HG02943 (cell line): ENCODE data around the gene ZNF511.

Experiments used
- ATAC-seq: cut with Tn5 transposase; IDR thresholded peaks from one replicate; pipeline ENCODE4 v1.9.1; 2021; ENCODE audit warnings: mild to moderate bottlenecking, low read depth, moderate library complexity; ENCODE audit not compliant: unreplicated experiment

ZNF511 gene

DNA sequence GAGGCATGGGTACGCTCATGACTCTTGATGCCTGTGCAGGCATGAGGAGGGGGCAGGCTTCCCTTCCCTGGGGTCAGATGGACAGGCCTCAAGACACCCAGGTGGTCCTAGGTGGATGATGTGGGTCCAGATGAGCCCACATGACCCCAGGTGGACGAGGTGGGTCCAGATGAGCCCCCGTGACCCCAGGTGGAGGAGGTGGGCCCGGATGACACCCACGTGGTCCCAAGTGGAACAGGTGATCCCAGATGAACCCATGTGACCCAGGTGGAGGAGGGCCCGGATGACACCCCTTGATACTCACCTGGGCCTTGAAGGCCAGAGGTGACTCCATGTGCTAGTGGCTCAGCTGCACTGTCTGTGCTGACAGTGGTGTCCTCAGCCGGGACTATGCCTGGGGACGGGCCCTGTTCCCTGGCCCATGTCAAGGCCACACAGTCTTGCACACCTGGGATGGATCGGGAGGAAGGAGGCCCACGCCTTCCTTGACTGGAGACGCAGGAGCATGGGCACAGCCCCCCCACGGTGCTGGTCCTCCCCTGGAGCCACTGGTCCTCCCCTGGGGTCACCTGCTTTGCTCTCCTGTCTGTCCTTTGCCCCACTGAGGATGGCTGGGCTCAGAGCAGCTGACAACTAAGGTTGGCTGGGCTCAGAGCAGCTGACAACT lies 41.7 kb downstream of the ZNF511 start:
- no peak for ATAC-seq

DNA sequence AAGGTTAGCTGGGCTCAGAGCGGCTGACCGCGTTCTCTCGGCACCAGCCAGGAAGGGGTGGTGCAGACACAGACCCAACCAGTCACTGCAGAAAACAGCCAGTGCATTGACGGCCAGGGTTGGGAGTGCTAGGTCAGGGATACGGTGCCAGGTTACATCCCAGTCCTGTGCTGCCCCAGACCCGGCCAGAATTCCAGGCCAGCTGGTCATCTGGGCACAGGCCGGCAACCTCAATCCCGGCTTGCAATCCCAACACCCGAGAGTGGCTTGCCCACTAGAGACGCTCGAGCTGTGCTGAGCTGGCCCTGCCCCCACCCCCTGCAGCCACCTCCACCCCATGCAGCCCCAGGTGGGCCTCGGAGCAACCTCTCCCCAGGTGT lies 42.2 kb downstream of the ZNF511 start:
- ATAC-seq, result no peak

DNA sequence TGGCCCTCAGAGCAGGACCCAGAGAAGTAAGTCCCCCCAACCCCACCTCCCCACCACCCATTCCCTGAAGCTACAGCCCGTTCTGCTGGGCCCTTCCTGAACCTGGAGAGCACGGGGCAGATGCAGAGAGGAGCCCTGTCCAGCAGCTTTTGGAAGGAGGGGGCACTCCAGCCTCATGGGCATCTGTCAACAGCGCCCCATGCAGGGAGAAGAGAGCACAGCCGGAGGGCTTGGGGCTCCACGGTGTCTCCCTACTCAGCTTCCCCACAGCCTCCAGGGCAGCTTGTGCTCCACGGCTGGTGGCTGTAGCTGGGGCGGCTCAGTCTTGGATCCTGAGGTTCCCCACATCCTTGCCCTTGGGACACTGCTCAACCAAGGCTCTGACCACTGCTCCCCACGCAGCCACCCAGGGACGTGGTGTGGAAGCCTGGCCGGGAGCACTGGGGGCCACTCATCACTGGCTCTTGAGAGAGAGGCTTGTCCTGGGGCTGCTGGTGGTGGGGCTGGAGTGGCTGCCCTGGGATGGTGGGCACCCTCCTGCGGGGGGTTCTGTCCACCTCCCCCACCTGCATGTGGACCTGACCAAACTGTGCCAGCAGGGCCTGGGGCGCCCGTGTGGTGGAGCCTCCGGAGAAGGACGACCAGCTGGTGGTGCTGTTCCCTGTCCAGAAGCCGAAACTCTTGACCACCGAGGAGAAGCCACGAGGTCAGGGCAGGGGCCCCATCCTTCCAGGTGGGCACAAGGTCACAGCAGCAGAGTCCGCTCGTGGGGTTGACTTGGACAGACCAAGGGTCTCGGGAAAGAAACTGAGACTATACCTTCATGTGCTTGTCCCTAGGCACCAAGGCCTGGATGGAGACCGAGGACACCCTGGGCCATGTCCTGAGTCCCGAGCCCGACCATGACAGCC lies 42.9 kb downstream of the ZNF511 start:
- no peak for ATAC-seq

DNA sequence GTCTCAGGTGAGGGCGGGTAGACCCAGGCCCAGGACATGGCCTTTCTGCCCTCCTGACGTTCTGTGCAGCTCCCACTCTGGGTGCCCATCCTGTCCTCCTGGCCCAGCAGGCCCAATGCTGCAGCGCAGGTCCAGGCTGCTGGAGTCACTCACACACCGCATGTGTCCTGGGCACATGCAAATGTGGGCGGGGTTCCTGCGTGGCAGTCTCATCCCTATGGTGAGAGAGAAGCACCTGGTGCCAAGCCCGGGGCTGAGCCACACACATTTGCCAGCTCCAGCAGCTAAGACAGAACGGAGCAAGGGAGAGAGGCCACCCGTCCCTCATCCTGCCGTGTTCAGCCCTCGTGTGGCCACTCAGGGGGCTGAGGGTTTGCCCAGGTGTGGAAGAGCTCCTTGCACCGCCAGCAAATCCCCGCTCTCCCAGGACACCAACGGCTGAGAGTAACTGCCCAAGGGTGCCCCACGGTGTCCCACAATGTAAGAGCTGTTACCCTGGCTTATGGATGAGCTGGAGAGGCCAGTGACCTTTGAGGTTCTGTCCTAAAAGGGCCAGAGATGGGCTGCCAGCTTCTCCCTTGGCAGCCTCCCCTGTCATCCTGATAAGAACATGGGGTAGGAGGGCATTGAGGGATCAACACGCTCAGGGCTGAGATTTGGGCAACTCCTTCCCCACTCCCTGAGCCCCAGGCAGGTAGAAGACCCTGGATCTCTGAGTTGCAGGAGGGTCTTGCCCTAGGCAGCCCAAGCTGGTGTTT lies 44.7 kb downstream of the ZNF511 start:
- no peak for ATAC-seq

- no peak for ATAC-seq
Measured at GRCh38 chr10:133353988-133354605, 45.4 kb downstream of the ZNF511 start.

GRCh38 chr10:133354672-133355240 lies 46.0 kb downstream of the ZNF511 start:
- no peak for ATAC-seq

GRCh38 chr10:133355266-133355665 lies 46.6 kb downstream of the ZNF511 start:
- ATAC-seq, result no peak

- no peak for ATAC-seq
Measured at GRCh38 chr10:133355991-133356390, 47.3 kb downstream of the ZNF511 start.

- no peak for ATAC-seq
Measured at GRCh38 chr10:133356549-133357284, 48.0 kb downstream of the ZNF511 start.

DNA sequence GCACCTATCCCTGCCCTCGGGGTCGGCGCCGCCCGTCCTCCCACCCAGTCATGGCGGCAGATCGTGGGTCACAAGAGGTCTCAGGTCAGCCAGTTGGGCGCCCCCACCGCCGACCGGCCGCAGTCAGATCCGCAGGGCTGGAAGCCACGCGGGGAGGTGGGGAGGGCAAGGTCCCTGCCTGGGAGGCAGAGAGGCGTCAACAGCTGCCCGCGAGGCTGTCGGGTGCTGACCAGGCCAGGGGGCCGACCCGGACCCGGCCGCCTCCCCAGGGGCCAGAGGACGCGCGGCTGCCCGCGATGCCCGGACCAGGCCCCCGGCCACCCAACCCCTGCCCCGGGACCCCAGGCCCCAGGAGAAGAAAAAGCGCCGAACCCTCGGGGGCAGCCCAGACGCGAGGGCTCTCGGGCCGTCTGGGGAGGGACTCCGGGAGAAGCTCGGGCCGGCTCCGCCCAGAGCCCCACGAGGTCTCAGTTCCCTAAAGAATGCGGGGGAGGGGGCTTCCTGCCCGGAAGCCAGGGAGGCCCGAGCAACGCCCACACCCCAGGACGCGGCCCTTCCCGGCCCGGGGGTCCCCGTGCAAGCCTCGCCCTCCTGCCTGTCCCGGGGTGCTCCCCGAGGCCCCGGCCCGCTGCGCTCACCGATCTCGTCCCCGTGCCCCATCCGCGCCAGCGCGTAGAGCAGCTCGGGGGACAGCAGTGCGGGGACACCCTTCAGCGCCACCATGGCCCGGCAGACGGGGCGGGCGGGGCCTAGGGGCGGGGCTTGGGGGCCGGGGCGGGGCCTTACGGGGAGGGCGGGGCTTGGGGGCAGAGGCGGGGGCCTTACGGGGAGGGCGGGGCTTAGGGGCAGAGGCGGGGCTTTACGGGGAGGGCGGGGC lies 48.8 kb downstream of the ZNF511 start, which contains the start of gene FUOM:
Gene FUOM, minus strand, starts transcription at position 735 of the 877 bp plus-strand sequence. Its CDS starts 12 bp downstream, at position 723.
- no peak for ATAC-seq

- no peak for ATAC-seq
Measured at GRCh38 chr10:133358162-133358924, 49.6 kb downstream of the ZNF511 start.

- ATAC-seq, result no peak
Measured at GRCh38 chr10:133358925-133359310, 50.2 kb downstream of the ZNF511 start.

DNA sequence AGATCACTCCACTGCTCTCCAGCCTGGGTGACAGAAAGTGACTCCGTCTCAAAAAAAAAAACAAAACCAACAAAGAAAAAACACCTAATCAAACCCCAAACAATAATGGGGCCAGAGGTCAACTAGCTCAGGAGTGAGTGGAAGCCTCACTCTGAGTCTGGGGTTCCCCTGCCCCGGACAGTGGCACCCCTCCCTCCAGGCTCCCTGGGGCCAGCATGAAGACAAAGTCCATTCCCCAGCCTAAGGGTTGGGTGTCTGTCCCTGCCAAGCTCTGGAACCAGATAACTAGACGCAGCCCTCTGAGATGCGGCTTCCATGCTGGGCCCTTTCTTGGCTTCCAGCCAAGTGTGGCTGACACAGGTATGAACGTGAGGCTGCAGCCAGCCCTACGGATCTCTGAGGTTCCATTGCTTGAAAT lies 50.8 kb downstream of the ZNF511 start:
- ATAC-seq, result no peak

DNA sequence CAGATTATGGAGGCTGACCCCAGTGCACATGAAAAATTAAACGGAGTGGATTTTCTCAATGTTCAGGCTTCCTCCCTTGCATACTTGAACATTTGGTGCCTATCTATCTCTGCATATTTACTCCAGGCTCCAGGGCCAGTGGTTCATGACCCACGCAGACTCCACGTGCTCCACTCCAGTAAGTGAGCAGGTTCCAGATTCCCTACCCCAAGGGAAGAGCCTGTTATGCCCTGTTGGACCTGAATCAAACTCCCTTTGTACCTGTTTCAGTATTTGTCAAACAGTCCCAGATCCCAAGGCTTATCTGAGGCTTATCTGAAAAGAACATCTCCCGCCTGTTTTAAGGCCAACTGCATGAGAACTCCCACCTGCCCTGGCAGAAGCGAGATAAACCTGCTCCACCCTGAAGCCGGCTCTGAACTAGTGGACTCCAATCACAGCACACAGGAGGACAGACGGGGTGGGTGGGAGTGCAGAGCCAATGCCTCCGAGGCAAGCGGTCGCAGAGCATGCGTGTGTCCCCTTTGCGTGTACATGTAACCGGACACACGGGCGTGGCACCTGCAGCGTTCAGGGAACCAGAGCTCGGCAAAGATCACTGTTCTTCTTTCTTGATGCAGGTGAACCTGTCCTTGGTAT lies 51.4 kb downstream of the ZNF511 start:
- no peak for ATAC-seq

GRCh38 chr10:133361227-133361626 lies 52.5 kb downstream of the ZNF511 start:
- ATAC-seq, result no peak

- ATAC-seq, result no peak
Measured at GRCh38 chr10:133361773-133362441, 53.2 kb downstream of the ZNF511 start.
